Measurements from ENCODE around the gene BTF3.
"Not testable (repeated sequence)": the region's sequence is repeated elsewhere in the genome, so short reads cannot be mapped to it uniquely, and the experiment has no call there.

Gene BTF3

GRCh38 chr5:73472116-73472515 is 26.1 kb upstream of the BTF3 start:
- no peak overlapping the region for H3K4me3 ChIP-seq (ENCODE audit: low read length)
- no peak for DNase-seq (ENCODE audit: low read depth)
- TF ChIP-seq CTCF (conservative IDR thresholded peaks at IDR 0.05; ENCODE audit: low read depth, low read length) = no peak

- no peak overlapping the region for H3K4me3 ChIP-seq (ENCODE audit: low read length)
- no peak for DNase-seq (ENCODE audit: low read depth)
- no peak for TF ChIP-seq CTCF (conservative IDR thresholded peaks at IDR 0.05; ENCODE audit: low read depth, low read length)
Measured at GRCh38 chr5:73480500-73480899, 17.7 kb upstream of the BTF3 start.

- H3K4me3 ChIP-seq (ENCODE audit: low read length) = no peak overlapping the region
- TF ChIP-seq CTCF (conservative IDR thresholded peaks at IDR 0.05; ENCODE audit: low read depth, low read length) = no peak
- no peak for DNase-seq (ENCODE audit: low read depth)
Measured at GRCh38 chr5:73482383-73483136, 15.7 kb upstream of the BTF3 start.

GRCh38 chr5:73483676-73484075 is 14.6 kb upstream of the BTF3 start:
- no peak for TF ChIP-seq CTCF (conservative IDR thresholded peaks at IDR 0.05; ENCODE audit: low read depth, low read length)
- H3K4me3 ChIP-seq (ENCODE audit: low read length) = no peak overlapping the region
- DNase-seq (ENCODE audit: low read depth) = no peak

GRCh38 chr5:73484511-73484910 is 13.7 kb upstream of the BTF3 start:
- no peak overlapping the region for H3K4me3 ChIP-seq (ENCODE audit: low read length)
- no peak for DNase-seq (ENCODE audit: low read depth)
- no peak for TF ChIP-seq CTCF (conservative IDR thresholded peaks at IDR 0.05; ENCODE audit: low read depth, low read length)

- H3K4me3 ChIP-seq (ENCODE audit: low read length) = no peak overlapping the region
- no peak for TF ChIP-seq CTCF (conservative IDR thresholded peaks at IDR 0.05; ENCODE audit: low read depth, low read length)
- no peak for DNase-seq (ENCODE audit: low read depth)
Measured at GRCh38 chr5:73485715-73486114, 12.5 kb upstream of the BTF3 start.

- H3K4me3 ChIP-seq (ENCODE audit: low read length) = no peak overlapping the region
- no peak for DNase-seq (ENCODE audit: low read depth)
- no peak for TF ChIP-seq CTCF (conservative IDR thresholded peaks at IDR 0.05; ENCODE audit: low read depth, low read length)
Measured at GRCh38 chr5:73486119-73486899, 11.9 kb upstream of the BTF3 start.

GRCh38 chr5:73487257-73487656 is 11.0 kb upstream of the BTF3 start:
- H3K4me3 ChIP-seq (ENCODE audit: low read length); DNase-seq (ENCODE audit: low read depth): not testable (repeated sequence)
